SU-DHL-6 (cell line): ENCODE results near the gene TCEA3.

Experiments
- EZH2phosphoT487 ChIP-seq: fragments of 200-600 bp; sonication (generic), shearing (Covaris generic); conservative IDR thresholded peaks from 2 replicates; pipeline ENCODE4 v1.6.1; 2018; ENCODE audit warnings: mild to moderate bottlenecking, antibody characterized with exemption, low read length, moderate library complexity, mixed read lengths
- TF ChIP-seq, protein P1 (sequence below): fragments of 200-600 bp; sonication (generic); IDR thresholded peaks from one replicate; pipeline ENCODE4 v1.5.1; 2017; ENCODE audit warnings: antibody characterized with exemption, mild to moderate bottlenecking, low read length, moderate library complexity; ENCODE audit not compliant: insufficient read depth, poor library complexity, severe bottlenecking

DNA sequence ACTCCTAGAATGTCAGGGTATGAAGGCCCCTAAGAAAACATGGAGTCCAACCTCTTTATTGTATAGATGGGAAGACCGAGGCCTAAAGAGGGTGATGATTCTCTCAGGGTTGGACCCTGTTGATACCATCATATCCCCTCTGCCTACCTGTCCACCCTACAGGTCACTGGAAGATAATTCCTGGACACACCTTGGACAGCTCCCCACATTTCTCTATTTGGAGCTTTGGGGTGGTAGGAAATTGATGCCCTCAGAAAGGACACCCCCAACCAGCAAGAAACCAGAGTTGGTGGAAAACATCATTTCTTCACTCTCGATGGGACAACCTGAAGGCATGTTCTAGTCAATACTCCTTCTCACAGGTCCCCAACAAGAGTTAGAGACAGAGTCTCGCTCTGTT is 3.0 kb upstream of the TCEA3 start:
- TF ChIP-seq, protein P1, sequence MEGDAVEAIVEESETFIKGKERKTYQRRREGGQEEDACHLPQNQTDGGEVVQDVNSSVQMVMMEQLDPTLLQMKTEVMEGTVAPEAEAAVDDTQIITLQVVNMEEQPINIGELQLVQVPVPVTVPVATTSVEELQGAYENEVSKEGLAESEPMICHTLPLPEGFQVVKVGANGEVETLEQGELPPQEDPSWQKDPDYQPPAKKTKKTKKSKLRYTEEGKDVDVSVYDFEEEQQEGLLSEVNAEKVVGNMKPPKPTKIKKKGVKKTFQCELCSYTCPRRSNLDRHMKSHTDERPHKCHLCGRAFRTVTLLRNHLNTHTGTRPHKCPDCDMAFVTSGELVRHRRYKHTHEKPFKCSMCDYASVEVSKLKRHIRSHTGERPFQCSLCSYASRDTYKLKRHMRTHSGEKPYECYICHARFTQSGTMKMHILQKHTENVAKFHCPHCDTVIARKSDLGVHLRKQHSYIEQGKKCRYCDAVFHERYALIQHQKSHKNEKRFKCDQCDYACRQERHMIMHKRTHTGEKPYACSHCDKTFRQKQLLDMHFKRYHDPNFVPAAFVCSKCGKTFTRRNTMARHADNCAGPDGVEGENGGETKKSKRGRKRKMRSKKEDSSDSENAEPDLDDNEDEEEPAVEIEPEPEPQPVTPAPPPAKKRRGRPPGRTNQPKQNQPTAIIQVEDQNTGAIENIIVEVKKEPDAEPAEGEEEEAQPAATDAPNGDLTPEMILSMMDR: no peak
- no peak for TF ChIP-seq EZH2phosphoT487
